ENCODE measurements around the gene RAB6A.

RAB6A gene

DNA sequence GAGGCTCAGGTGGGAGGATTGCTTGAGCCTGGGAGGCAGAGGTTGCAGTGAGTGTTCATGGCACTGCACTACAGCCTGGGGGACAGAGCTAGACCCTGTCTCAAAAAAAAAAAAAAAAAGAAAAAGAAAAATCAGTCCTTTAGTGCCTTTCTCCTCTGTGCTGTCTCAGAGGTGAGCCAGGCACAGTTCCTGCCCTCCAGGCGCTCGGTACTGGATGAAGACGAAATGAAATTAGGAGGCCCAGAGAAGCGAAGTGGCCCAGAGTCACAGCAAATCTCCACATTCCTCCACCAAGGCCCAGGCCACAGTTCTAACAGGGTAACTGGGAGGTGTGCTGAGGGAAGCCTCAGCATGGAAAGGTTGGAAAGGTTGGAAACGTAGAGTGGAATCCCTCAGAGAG lies 109.6 kb downstream of the RAB6A start:
- Histone ChIP-seq H4K20me1 (ENCODE audit: insufficient read depth, low read length) (no peaks in the 10 kb centered on the region), H3K27ac (ENCODE audit: low read length) (no peak overlapping the region), H3F3A (ENCODE audit: insufficient read depth, low read length) (no peaks in the 10 kb centered on the region; the same call in 1 of the 2 replicates), H3K4me1 (ENCODE audit: low read length) (0 out of 2 replicates have a peak, but pooled peaks cover 4% of the 10 kb centered on the region), H3K36me3 (replicated peaks; ENCODE audit: insufficient read depth, low read length) (no peaks in the 10 kb centered on the region), H3K9me3 (replicated peaks; ENCODE audit: insufficient read depth, low read length) (no peaks in the 10 kb centered on the region), H3K4me2 (ENCODE audit: low read depth, low read length) (no peak overlapping the region), H3K27me3 (replicated peaks; ENCODE audit: insufficient read depth, low read length) (no peaks in the 10 kb centered on the region), H3K79me2 (ENCODE audit: low read length) (no peaks in the 10 kb centered on the region), H2AFZ (ENCODE audit: low read length) (no peak overlapping the region), H3K4me3 (ENCODE audit: low read length) (no peak overlapping the region), H3K9me2 (replicated peaks; ENCODE audit: insufficient read depth, low read length) (no peaks in the 10 kb centered on the region), H3K9ac (ENCODE audit: low read length) (no peak overlapping the region)
- DNase-seq = no peak
- no peak for TF ChIP-seq EZH2phosphoT487 (IDR thresholded peaks at IDR 0.05; ENCODE audit: low read length)
- no peak for TF ChIP-seq EZH2 (optimal IDR thresholded peaks at IDR 0.05; ENCODE audit: low read depth, low read length)
- TF ChIP-seq, protein P1, sequence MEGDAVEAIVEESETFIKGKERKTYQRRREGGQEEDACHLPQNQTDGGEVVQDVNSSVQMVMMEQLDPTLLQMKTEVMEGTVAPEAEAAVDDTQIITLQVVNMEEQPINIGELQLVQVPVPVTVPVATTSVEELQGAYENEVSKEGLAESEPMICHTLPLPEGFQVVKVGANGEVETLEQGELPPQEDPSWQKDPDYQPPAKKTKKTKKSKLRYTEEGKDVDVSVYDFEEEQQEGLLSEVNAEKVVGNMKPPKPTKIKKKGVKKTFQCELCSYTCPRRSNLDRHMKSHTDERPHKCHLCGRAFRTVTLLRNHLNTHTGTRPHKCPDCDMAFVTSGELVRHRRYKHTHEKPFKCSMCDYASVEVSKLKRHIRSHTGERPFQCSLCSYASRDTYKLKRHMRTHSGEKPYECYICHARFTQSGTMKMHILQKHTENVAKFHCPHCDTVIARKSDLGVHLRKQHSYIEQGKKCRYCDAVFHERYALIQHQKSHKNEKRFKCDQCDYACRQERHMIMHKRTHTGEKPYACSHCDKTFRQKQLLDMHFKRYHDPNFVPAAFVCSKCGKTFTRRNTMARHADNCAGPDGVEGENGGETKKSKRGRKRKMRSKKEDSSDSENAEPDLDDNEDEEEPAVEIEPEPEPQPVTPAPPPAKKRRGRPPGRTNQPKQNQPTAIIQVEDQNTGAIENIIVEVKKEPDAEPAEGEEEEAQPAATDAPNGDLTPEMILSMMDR (IDR thresholded peaks at IDR 0.05; ENCODE audit: low read length) = no peak

- no peak overlapping the region for H3K4me2 ChIP-seq (ENCODE audit: low read depth, low read length)
- H3K36me3 ChIP-seq (replicated peaks; ENCODE audit: insufficient read depth, low read length) = no peaks in the 10 kb centered on the region
- no peaks in the 10 kb centered on the region; the same call in 1 of the 2 replicates for H3F3A ChIP-seq (ENCODE audit: insufficient read depth, low read length)
- H3K9me2 ChIP-seq (replicated peaks; ENCODE audit: insufficient read depth, low read length) = no peaks in the 10 kb centered on the region
- H3K4me3 ChIP-seq (ENCODE audit: low read length) = no peak overlapping the region
- TF ChIP-seq, protein P1 (IDR thresholded peaks at IDR 0.05; ENCODE audit: low read length) = no peak
- TF ChIP-seq EZH2phosphoT487 (IDR thresholded peaks at IDR 0.05; ENCODE audit: low read length) = no peak
- DNase-seq = no peak
- H3K4me1 ChIP-seq (ENCODE audit: low read length) = 0 out of 2 replicates have a peak, but pooled peaks cover 4% of the 10 kb centered on the region
- H3K27me3 ChIP-seq (replicated peaks; ENCODE audit: insufficient read depth, low read length) = 0 out of 2 replicates have a peak, but pooled peaks cover 5% of the 10 kb centered on the region
- H3K9me3 ChIP-seq (replicated peaks; ENCODE audit: insufficient read depth, low read length) = no peaks in the 10 kb centered on the region
- H3K9ac ChIP-seq (ENCODE audit: low read length) = no peak overlapping the region
- H3K27ac ChIP-seq (ENCODE audit: low read length) = no peak overlapping the region
- H3K79me2 ChIP-seq (ENCODE audit: low read length) = no peaks in the 10 kb centered on the region
- no peaks in the 10 kb centered on the region for H4K20me1 ChIP-seq (ENCODE audit: insufficient read depth, low read length)
- no peak overlapping the region for H2AFZ ChIP-seq (ENCODE audit: low read length)
These were observed 110.5 kb downstream of the RAB6A start for GRCh38 chr11:73650400-73650799.

DNA sequence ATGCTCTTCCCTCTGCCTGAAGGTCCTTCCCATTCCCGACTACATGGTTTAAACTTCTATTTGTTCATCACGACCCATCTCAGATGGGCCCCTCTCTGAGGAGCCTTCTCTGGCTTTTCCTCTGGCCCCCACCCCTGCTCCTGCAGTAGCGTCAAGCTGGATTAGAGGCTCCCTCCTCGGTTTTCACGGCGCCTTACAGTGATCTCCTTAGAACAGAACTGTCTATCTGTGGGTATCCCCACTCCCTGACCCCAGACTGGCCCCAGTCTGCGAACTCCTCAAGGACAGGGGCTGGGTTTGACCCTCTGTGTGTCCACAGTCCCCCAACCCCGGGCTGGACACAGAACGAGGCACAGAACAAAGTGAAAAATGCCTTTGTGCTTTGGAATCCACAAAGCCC lies 111.7 kb downstream of the RAB6A start:
- H3K36me3 ChIP-seq (replicated peaks; ENCODE audit: insufficient read depth, low read length) = no peaks in the 10 kb centered on the region
- no peaks in the 10 kb centered on the region for H3K9me3 ChIP-seq (replicated peaks; ENCODE audit: insufficient read depth, low read length)
- H4K20me1 ChIP-seq (ENCODE audit: insufficient read depth, low read length) = no peaks in the 10 kb centered on the region
- 0 out of 2 replicates have a peak, but pooled peaks cover 4% of the 10 kb centered on the region for H3K4me1 ChIP-seq (ENCODE audit: low read length)
- H3K4me3 ChIP-seq (ENCODE audit: low read length) = no peak overlapping the region
- H3K9me2 ChIP-seq (replicated peaks; ENCODE audit: insufficient read depth, low read length) = no peaks in the 10 kb centered on the region
- TF ChIP-seq EZH2phosphoT487 (IDR thresholded peaks at IDR 0.05; ENCODE audit: low read length) = no peak
- TF ChIP-seq EZH2 (optimal IDR thresholded peaks at IDR 0.05; ENCODE audit: low read depth, low read length) = no peak
- TF ChIP-seq, protein P1 (IDR thresholded peaks at IDR 0.05; ENCODE audit: low read length) = no peak
- H2AFZ ChIP-seq (ENCODE audit: low read length) = no peak overlapping the region
- H3K27me3 ChIP-seq (replicated peaks; ENCODE audit: insufficient read depth, low read length) = 0 out of 2 replicates have a peak, but pooled peaks cover 5% of the 10 kb centered on the region
- H3K4me2 ChIP-seq (ENCODE audit: low read depth, low read length) = no peak overlapping the region
- no peak for DNase-seq
- H3K27ac ChIP-seq (ENCODE audit: low read length) = no peak overlapping the region
- no peaks in the 10 kb centered on the region for H3K79me2 ChIP-seq (ENCODE audit: low read length)
- H3F3A ChIP-seq (ENCODE audit: insufficient read depth, low read length) = no peaks in the 10 kb centered on the region; the same call in 1 of the 2 replicates
- H3K9ac ChIP-seq (ENCODE audit: low read length) = no peak overlapping the region

All from MM.1S (cell line).